ENCODE results near the gene PTRHD1. TPM values are rescaled to one million over a fixed set of nuclear protein-coding genes. Genes with fewer than 3 reads are reported as not detected.

The PTRHD1 gene
- total RNA-seq, 1 donor from 2014 or later = 45.5 TPM

GRCh38 chr2:24762518-24762917, 30.7 kb downstream of the PTRHD1 start:
- DNase-seq (ENCODE audit: extremely low read depth, low read depth, low spot score) = no peak

- no peak for DNase-seq (ENCODE audit: extremely low read depth, low read depth, low spot score)
Measured at GRCh38 chr2:24761866-24762265, 31.3 kb downstream of the PTRHD1 start.

GRCh38 chr2:24756789-24757188, 36.4 kb downstream of the PTRHD1 start:
- no peak for DNase-seq (ENCODE audit: extremely low read depth, low read depth, low spot score)

GRCh38 chr2:24754985-24755705, 38.0 kb downstream of the PTRHD1 start:
- DNase-seq (ENCODE audit: extremely low read depth, low read depth, low spot score) = no peak

DNA sequence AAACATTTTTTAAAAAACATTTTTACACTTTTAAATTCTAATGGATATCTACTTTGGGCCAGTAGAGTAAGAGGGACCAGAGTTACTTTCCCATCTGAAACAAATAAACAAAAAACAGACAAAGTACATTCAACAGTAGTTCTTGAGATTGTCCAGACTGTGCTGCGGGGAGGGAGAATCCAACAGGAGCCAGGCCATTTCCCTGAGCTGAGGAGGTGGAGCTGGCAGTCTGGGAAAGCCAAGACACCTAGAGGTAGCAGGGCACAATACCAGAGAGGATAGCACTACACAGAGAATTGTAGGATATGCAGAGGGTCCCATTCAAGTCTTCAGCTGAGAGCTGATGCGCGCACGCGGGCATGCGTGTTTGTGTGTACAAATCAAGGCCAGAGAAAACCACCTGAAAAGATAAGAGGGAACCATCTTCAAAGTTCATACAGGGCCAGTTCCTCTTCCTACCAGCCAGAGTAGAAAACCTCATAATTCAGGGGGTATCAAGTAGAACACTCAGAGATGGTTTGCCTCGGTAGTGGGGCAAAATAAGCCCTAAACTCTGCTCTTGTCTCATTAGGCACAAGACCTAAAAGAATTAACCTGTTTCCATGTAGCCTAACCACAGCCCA, 44.0 kb downstream of the PTRHD1 start:
- no peak for DNase-seq (ENCODE audit: extremely low read depth, low read depth, low spot score)

DNA sequence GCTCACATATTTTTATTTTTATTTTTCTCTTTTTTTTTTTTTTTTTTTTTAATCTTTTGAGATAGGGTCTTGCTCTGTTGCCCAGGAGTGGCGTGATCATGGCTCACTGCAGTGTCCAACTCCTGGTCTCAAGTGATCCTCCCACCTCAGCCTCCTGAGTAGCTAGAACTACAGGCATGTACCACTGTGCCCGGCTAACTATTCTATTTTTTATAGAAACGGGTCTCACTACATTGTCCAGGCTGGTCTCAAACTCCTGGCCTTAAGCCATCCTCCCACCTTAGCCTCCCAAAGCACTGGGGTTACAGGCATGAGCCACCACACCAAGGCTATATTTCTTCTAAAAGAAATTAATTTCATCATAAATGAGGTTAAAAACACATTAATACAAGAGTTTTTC, 45.9 kb downstream of the PTRHD1 start:
- no peak for DNase-seq (ENCODE audit: extremely low read depth, low read depth, low spot score)

DNA sequence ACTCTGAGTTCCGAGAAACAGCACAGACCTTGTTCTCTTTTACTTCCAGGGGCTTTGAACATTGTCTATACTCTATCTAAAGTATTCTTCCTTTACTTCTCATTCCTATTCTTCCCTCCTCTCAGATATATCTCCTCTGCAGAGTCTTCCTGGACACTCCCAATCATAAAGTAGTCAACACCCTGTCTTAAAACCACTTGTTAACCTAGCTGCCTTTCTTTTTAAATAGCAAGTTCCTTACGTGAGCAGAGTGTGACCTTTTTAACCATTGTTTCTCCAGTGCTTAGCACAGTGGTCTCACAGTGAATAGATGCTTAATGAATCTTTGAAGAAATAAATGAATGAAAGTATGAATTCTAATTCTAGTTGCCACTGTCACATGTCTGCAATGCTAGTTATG, 47.4 kb downstream of the PTRHD1 start:
- DNase-seq (ENCODE audit: extremely low read depth, low read depth, low spot score) = no peak

- DNase-seq (ENCODE audit: extremely low read depth, low read depth, low spot score) = no peak
Measured at GRCh38 chr2:24744356-24744755, 48.8 kb downstream of the PTRHD1 start.

GRCh38 chr2:24743924-24744323, 49.3 kb downstream of the PTRHD1 start:
- no peak for DNase-seq (ENCODE audit: extremely low read depth, low read depth, low spot score)

DNA sequence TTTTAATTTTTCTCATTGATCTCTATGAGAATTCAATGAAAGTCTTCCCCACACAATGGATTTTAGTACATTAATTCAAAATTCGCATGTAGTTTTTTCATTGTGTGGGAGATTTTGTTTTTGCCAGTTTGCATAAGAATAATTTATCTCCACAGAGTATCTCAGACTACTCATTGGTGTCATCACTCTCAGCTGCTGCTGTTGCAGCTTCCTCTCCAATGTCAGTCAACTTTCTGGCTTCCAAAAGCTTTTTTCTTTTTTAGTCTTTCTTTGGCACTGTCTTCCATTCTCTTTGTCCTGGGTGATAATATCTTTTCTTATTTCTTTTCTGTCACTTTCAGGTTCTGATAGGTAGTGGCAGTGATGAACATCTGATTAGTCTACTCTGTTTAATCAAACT, 50.5 kb downstream of the PTRHD1 start:
- DNase-seq (ENCODE audit: extremely low read depth, low read depth, low spot score) = no peak

GRCh38 chr2:24740142-24740541, 53.0 kb downstream of the PTRHD1 start:
- DNase-seq (ENCODE audit: extremely low read depth, low read depth, low spot score) = no peak

Other genes starting within 250 kb of the PTRHD1 start
- 14.6 and 15.7 TPM in 2 replicates for gene CENPO, start within 50 bp of the PTRHD1 start, total RNA-seq
- 36.5 and 36.9 TPM in 2 replicates for gene ADCY3, start 126.8 kb upstream of the PTRHD1 start, total RNA-seq
- 2.2 and 2.3 TPM in 2 replicates for gene DNAJC27, start 178.6 kb upstream of the PTRHD1 start, total RNA-seq
- gene EFR3B, start 248.7 kb upstream of the PTRHD1 start, total RNA-seq = 0.92 and 1.5 TPM in 2 replicates